Stimulated activated CD4-positive, alpha-beta T cell treated with anti-CD3 and anti-CD28 coated beads, Interleukin-2, amount 100 ng/mL, for 24 hours (primary cell): ENCODE measurements around the gene SI.
"Not testable (repeated sequence)": the region's sequence is repeated elsewhere in the genome, so short reads cannot be mapped to it uniquely, and the experiment has no call there.

Source experiments
- DNase-seq, 2 donors: peaks; one replicate each; pipeline ENCODE4 v3.0.0-alpha.2; 2020

Gene SI

GRCh38 chr3:165078293-165078692 is at the start of gene SI:
TSS of gene SI (minus strand) at chr3:165078496. CDS start at chr3:165076012, 2,484 bp downstream.
- DNase-seq: no peak

- no peak for DNase-seq
Measured at GRCh38 chr3:165125836-165126235, 47.5 kb upstream of the SI start.

- no peak for DNase-seq
Measured at GRCh38 chr3:165111401-165111800, 33.1 kb upstream of the SI start.

GRCh38 chr3:165103616-165104015 is 25.3 kb upstream of the SI start:
- no peak for DNase-seq

- DNase-seq: no peak
Measured at GRCh38 chr3:165082650-165083049, 4.4 kb upstream of the SI start.

GRCh38 chr3:165081183-165081582 is 2.9 kb upstream of the SI start:
- DNase-seq: no peak

GRCh38 chr3:165075695-165076094 is 2.6 kb downstream of the SI start:
- DNase-seq: no peak

GRCh38 chr3:165070682-165071081 is 7.6 kb downstream of the SI start:
- no peak for DNase-seq

GRCh38 chr3:165056510-165056909 is 21.8 kb downstream of the SI start:
- no peak for DNase-seq

GRCh38 chr3:165040186-165040585 is 38.1 kb downstream of the SI start:
- no peak for DNase-seq

- no peak for DNase-seq
Measured at GRCh38 chr3:165011557-165011956, 66.7 kb downstream of the SI start.

GRCh38 chr3:164984947-164985346 is 93.3 kb downstream of the SI start:
- no peak for DNase-seq

- DNase-seq: no peak
Measured at GRCh38 chr3:164962610-164963009, 115.7 kb downstream of the SI start.

- no peak for DNase-seq
Measured at GRCh38 chr3:164952966-164953365, 125.3 kb downstream of the SI start.

- DNase-seq: not testable (repeated sequence)
Measured at GRCh38 chr3:164951403-164951802, 126.9 kb downstream of the SI start.

GRCh38 chr3:164940745-164941144 is 137.6 kb downstream of the SI start:
- no peak for DNase-seq

- DNase-seq: no peak
Measured at GRCh38 chr3:164929642-164930041, 148.7 kb downstream of the SI start.
